SK-N-SH (cell line): ENCODE results near the gene RBM38.

ENCODE experiments used
- CHD2 ChIP-seq: fragments of 150-350 bp; IDR thresholded peaks from 2 replicates; pipeline ENCODE4 v1.6.1; 2018; ENCODE audit warnings: low read length; ENCODE audit not compliant: partially characterized antibody
- EZH2phosphoT487 ChIP-seq: fragments of 200-600 bp; sonication (generic); IDR thresholded peaks from 2 replicates; pipeline ENCODE4 v1.6.1; 2017; ENCODE audit warnings: low read depth, mixed run types, mild to moderate bottlenecking, antibody characterized with exemption, moderate library complexity, borderline replicate concordance
- GABPA ChIP-seq: IDR thresholded peaks from 2 replicates; pipeline ENCODE4 v1.4.0; 2012; ENCODE audit warnings: low read depth, mild to moderate bottlenecking
- POLR2AphosphoS5 ChIP-seq: IDR thresholded peaks from 2 replicates; pipeline ENCODE4 v1.6.1; 2012; ENCODE audit warnings: low read depth, low read length
- RAD21 ChIP-seq: IDR thresholded peaks from 2 replicates; pipeline ENCODE4 v1.6.1; 2012; ENCODE audit warnings: mild to moderate bottlenecking, low read length
- RCOR1 ChIP-seq: fragments of 150-350 bp; IDR thresholded peaks from 2 replicates; pipeline ENCODE4 v1.6.1; 2017; ENCODE audit warnings: antibody characterized with exemption, low read length
- SMC3 ChIP-seq: IDR thresholded peaks from 2 replicates; pipeline ENCODE4 v1.6.1; 2012; ENCODE audit warnings: low read depth, low read length, improper control_type of control experiment
- TAF1 ChIP-seq: IDR thresholded peaks from 2 replicates; pipeline ENCODE4 v1.6.1; 2012; ENCODE audit warnings: low read depth, mild to moderate bottlenecking, low read length, moderate library complexity, borderline replicate concordance
- TF ChIP-seq, protein P1 (sequence below): fragments of 200-600 bp; sonication (generic); IDR thresholded peaks from 2 replicates; pipeline ENCODE4 v1.6.1; 2017; ENCODE audit warnings: antibody characterized with exemption, mild to moderate bottlenecking, moderate library complexity
- TF ChIP-seq, protein P2 (sequence below): fragments of 150-350 bp; IDR thresholded peaks from 2 replicates; pipeline ENCODE4 v1.6.1; 2017; ENCODE audit warnings: antibody characterized with exemption, low read length, low read depth, borderline replicate concordance
- TF ChIP-seq, protein P3 (sequence below): IDR thresholded peaks from 2 replicates; pipeline ENCODE4 v1.6.1; 2012; ENCODE audit warnings: mild to moderate bottlenecking, low read depth, low read length, moderate library complexity
- TF ChIP-seq, protein P4 (sequence below): IDR thresholded peaks from 2 replicates; pipeline ENCODE4 v1.4.0; 2012; ENCODE audit warnings: low read depth, borderline replicate concordance

DNA sequence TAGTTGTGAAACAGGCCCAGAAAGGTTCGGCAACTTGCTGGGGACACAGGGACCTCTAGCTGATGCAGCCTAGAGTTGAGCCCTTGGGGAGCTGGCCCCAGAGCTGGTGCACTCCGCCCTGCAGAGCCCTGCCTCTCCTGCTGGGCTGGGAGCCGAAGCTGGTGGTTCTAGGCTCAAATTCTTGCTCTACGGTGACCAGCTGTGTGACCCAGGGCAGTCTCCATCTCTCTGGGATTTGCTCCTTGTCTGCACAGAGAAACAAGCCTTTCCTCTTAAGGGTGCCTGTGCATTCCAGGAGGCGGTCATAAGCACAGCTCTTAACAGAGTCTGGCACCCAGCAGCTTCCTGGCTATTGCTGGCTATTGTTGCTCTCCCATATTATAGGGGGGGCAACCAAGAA is 47.4 kb downstream of the RBM38 start:
- TF ChIP-seq RCOR1 (no peak), POLR2AphosphoS5 (no peak), CHD2 (no peak), RAD21 (no peak), EZH2phosphoT487 (no peak), TAF1 (no peak), GABPA (no peak), SMC3 (no peak)
- TF ChIP-seq, protein P1, sequence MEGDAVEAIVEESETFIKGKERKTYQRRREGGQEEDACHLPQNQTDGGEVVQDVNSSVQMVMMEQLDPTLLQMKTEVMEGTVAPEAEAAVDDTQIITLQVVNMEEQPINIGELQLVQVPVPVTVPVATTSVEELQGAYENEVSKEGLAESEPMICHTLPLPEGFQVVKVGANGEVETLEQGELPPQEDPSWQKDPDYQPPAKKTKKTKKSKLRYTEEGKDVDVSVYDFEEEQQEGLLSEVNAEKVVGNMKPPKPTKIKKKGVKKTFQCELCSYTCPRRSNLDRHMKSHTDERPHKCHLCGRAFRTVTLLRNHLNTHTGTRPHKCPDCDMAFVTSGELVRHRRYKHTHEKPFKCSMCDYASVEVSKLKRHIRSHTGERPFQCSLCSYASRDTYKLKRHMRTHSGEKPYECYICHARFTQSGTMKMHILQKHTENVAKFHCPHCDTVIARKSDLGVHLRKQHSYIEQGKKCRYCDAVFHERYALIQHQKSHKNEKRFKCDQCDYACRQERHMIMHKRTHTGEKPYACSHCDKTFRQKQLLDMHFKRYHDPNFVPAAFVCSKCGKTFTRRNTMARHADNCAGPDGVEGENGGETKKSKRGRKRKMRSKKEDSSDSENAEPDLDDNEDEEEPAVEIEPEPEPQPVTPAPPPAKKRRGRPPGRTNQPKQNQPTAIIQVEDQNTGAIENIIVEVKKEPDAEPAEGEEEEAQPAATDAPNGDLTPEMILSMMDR, result no peak
- TF ChIP-seq, protein P2, sequence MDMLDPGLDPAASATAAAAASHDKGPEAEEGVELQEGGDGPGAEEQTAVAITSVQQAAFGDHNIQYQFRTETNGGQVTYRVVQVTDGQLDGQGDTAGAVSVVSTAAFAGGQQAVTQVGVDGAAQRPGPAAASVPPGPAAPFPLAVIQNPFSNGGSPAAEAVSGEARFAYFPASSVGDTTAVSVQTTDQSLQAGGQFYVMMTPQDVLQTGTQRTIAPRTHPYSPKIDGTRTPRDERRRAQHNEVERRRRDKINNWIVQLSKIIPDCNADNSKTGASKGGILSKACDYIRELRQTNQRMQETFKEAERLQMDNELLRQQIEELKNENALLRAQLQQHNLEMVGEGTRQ, result no peak
- TF ChIP-seq, protein P3, sequence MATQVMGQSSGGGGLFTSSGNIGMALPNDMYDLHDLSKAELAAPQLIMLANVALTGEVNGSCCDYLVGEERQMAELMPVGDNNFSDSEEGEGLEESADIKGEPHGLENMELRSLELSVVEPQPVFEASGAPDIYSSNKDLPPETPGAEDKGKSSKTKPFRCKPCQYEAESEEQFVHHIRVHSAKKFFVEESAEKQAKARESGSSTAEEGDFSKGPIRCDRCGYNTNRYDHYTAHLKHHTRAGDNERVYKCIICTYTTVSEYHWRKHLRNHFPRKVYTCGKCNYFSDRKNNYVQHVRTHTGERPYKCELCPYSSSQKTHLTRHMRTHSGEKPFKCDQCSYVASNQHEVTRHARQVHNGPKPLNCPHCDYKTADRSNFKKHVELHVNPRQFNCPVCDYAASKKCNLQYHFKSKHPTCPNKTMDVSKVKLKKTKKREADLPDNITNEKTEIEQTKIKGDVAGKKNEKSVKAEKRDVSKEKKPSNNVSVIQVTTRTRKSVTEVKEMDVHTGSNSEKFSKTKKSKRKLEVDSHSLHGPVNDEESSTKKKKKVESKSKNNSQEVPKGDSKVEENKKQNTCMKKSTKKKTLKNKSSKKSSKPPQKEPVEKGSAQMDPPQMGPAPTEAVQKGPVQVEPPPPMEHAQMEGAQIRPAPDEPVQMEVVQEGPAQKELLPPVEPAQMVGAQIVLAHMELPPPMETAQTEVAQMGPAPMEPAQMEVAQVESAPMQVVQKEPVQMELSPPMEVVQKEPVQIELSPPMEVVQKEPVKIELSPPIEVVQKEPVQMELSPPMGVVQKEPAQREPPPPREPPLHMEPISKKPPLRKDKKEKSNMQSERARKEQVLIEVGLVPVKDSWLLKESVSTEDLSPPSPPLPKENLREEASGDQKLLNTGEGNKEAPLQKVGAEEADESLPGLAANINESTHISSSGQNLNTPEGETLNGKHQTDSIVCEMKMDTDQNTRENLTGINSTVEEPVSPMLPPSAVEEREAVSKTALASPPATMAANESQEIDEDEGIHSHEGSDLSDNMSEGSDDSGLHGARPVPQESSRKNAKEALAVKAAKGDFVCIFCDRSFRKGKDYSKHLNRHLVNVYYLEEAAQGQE, result no peak
- TF ChIP-seq, protein P4, sequence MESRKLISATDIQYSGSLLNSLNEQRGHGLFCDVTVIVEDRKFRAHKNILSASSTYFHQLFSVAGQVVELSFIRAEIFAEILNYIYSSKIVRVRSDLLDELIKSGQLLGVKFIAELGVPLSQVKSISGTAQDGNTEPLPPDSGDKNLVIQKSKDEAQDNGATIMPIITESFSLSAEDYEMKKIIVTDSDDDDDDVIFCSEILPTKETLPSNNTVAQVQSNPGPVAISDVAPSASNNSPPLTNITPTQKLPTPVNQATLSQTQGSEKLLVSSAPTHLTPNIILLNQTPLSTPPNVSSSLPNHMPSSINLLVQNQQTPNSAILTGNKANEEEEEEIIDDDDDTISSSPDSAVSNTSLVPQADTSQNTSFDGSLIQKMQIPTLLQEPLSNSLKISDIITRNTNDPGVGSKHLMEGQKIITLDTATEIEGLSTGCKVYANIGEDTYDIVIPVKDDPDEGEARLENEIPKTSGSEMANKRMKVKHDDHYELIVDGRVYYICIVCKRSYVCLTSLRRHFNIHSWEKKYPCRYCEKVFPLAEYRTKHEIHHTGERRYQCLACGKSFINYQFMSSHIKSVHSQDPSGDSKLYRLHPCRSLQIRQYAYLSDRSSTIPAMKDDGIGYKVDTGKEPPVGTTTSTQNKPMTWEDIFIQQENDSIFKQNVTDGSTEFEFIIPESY, result no peak
